Endothelial cell of umbilical vein (primary cell): ENCODE results near the gene RBM18. TPM values are rescaled to one million over a fixed set of nuclear protein-coding genes. Genes with fewer than 3 reads are reported as not detected.

Experiments used
- BruUV-seq: library from RNA; stranded (reverse); fragments of 400-500 nt; replicated peaks from 2 replicates; lab custom pipeline; 2021; lab: Mats Ljungman, UMichigan
- CTCF ChIA-PET: fragments of 300-600, 350-600 bp; sonication (Branson Sonifier 250); formaldehyde crosslinking; loops from one replicate; lab custom pipeline; 2021; ENCODE audit warnings: antibody characterized with exemption, inconsistent platforms; lab: Charles Lee
- POLR2A ChIA-PET: fragments of 300-600, 350-600 bp; sonication (Branson Sonifier 250); formaldehyde crosslinking; loops from one replicate; lab custom pipeline; 2021; ENCODE audit warnings: antibody characterized with exemption, inconsistent platforms; lab: Charles Lee
- DNase-seq: peaks from one replicate; pipeline ENCODE4 v3.0.0-alpha.2; 2011; ENCODE audit warnings: low read depth, low spot score
- FAIRE-seq: peaks from 2 replicates; lab custom pipeline; 2011; peaks lifted over from hg19 to GRCh38; lab: Jason Lieb, UNC
- H2AFZ ChIP-seq: 2 replicates; pipeline ENCODE4 v1.6.0; 2012; ENCODE audit warnings: low read depth, low read length, control low read depth, inconsistent platforms
- H3K27ac ChIP-seq: 2 replicates; pipeline ENCODE4 v1.5.1; 2011; ENCODE audit warnings: low read depth, mild to moderate bottlenecking, control low read depth, low read length, moderate library complexity; ENCODE audit not compliant: insufficient read depth
- H3K27me3 ChIP-seq, 2 experiments: 2 replicates each; pipeline versions ENCODE4 v1.6.0 to v1.6.1; 2011; ENCODE audit warnings: low read length in 2 of 2, mixed read lengths in 1 of 2; ENCODE audit not compliant: control insufficient read depth in 2 of 2, insufficient read depth in 2 of 2
- H3K36me3 ChIP-seq, 2 experiments: 2 replicates in 1 of 2; 3 replicates in 1 of 2; pipeline ENCODE4 v1.5.1; 2011; ENCODE audit warnings: low read length in 2 of 2, mild to moderate bottlenecking in 1 of 2, moderate library complexity in 1 of 2; ENCODE audit not compliant: control insufficient read depth in 2 of 2, insufficient read depth in 2 of 2; ENCODE audit errors: extremely low read depth in 1 of 2
- H3K4me1 ChIP-seq: 3 replicates; pipeline ENCODE4 v1.5.1; 2011; ENCODE audit warnings: mild to moderate bottlenecking, low read length; ENCODE audit not compliant: control insufficient read depth, insufficient read depth; ENCODE audit errors: extremely low read depth
- H3K4me2 ChIP-seq: 2 replicates; pipeline ENCODE4 v1.6.1; 2011; ENCODE audit warnings: low read length, control low read depth, mixed read lengths; ENCODE audit not compliant: insufficient read depth
- H3K4me3 ChIP-seq, 3 experiments: fragments of 200-600 bp in 1 of 3; sonication (generic), shearing (Covaris generic) in 1 of 3; replicated peaks in 1 of 3; 2 replicates each; pipeline ENCODE4 v1.5.1; 2011 to 2016; ENCODE audit warnings: control low read depth in 3 of 3, low read length in 3 of 3, mild to moderate bottlenecking in 2 of 3, inconsistent platforms in 1 of 3, low read depth in 1 of 3, moderate library complexity in 1 of 3; ENCODE audit not compliant: insufficient read depth in 1 of 3
- H3K79me2 ChIP-seq: 2 replicates; pipeline ENCODE4 v1.6.0; 2012; ENCODE audit warnings: low read length, inconsistent platforms; ENCODE audit not compliant: control insufficient read depth, insufficient read depth
- H3K9ac ChIP-seq: replicated peaks from 2 replicates; pipeline ENCODE3; 2011; ENCODE audit warnings: low read length, control low read depth; ENCODE audit not compliant: insufficient read depth; ENCODE audit errors: extremely low read depth
- H3K9me1 ChIP-seq: replicated peaks from 3 replicates; pipeline ENCODE4 v1.6.0; 2011; ENCODE audit warnings: mild to moderate bottlenecking, low read length; ENCODE audit not compliant: control insufficient read depth, insufficient read depth; ENCODE audit errors: extremely low read depth
- H3K9me3 ChIP-seq: replicated peaks from 2 replicates; pipeline ENCODE4 v1.5.1; 2012; ENCODE audit warnings: low read length, inconsistent platforms; ENCODE audit not compliant: control insufficient read depth, insufficient read depth
- H4K20me1 ChIP-seq: replicated peaks from 2 replicates; pipeline ENCODE3; 2011; ENCODE audit warnings: mild to moderate bottlenecking, low read length; ENCODE audit not compliant: control insufficient read depth, insufficient read depth; ENCODE audit errors: extremely low read depth
- EZH2 ChIP-seq: IDR thresholded peaks from 2 replicates; pipeline ENCODE4 v1.6.1; 2012; ENCODE audit warnings: borderline replicate concordance, low read depth, mild to moderate bottlenecking, moderate library complexity, low read length, inconsistent platforms; ENCODE audit not compliant: severe bottlenecking
- JUN ChIP-seq: IDR thresholded peaks from 2 replicates; pipeline ENCODE4 v1.6.1; 2011; ENCODE audit warnings: borderline replicate concordance, low read depth; ENCODE audit not compliant: insufficient read length, insufficient read depth
- MAX ChIP-seq: IDR thresholded peaks from 2 replicates; pipeline ENCODE4 v1.6.1; 2011; ENCODE audit not compliant: insufficient read depth, insufficient read length
- POLR2A ChIP-seq: IDR thresholded peaks from 2 replicates; pipeline ENCODE4 v1.6.1; 2012; ENCODE audit warnings: low read depth, mild to moderate bottlenecking, control low read depth, low read length
- dilution Hi-C: fragments of 300-500 bp; cut with MboI; formaldehyde crosslinking; loops from one replicate; pipeline ENCODE4 v1.15.0; 2019; ENCODE audit warnings: low sequenced_read_pairs; ENCODE audit not compliant: extremely low pct_ligation_motif_present
- intact Hi-C: fragments of 100-400 bp; cut with micrococcal nuclease; formaldehyde crosslinking; loops from one replicate; pipeline ENCODE4 v1.10.0; 2022
- polyA plus RNA-seq, 4 experiments: library from polyadenylated mRNA; depleted of rRNA in 3 of 4; stranded (reverse) in 3 of 4; unstranded in 1 of 4; fragments of >200 nt; gene quantifications; 2 replicates each; pipeline versions ENCODE4 v1.2.1 to v1.2.3, GENCODE V29; 2011 to 2012; ENCODE audit warnings: missing spikeins in 1 of 4
- total RNA-seq: library from RNA; stranded (reverse); gene quantifications from 2 replicates; pipeline ENCODE4 v1.2.3, GENCODE V29; 2021

The RBM18 gene
- total and polyA plus RNA-seq, 2 donors (not counting 3 experiments of a cell fraction or from before 2014, with no cell fraction given): 7.9 to 26.9 TPM

- no peaks in the 10 kb centered on the region for H4K20me1 ChIP-seq
- no peaks in the 10 kb centered on the region for H3K79me2 ChIP-seq
- ChIA-PET CTCF (no interaction called here), POLR2A (no interaction called here)
- no peak overlapping the region for H2AFZ ChIP-seq
- H3K4me3 ChIP-seq: no peak overlapping the region
- no peak for TF ChIP-seq MAX
- no peak for TF ChIP-seq POLR2A
- dilution Hi-C loops (no loop called here), intact Hi-C loops (no loop called here)
- H3K9ac ChIP-seq: no peak overlapping the region
- DNase-seq: no peak
- H3K4me2 ChIP-seq: no peak overlapping the region
- H3K4me1 ChIP-seq: no peaks in the 10 kb centered on the region
- H3K27ac ChIP-seq: no peak overlapping the region
- peaks cover 14 to 15% of the 10 kb centered on the region in 2 experiments for H3K36me3 ChIP-seq
- no peaks in the 10 kb centered on the region for H3K27me3 ChIP-seq
- no TSS peak for BruUV-seq
- no peaks in the 10 kb centered on the region for H3K9me3 ChIP-seq
- no peak for FAIRE-seq
- no peaks in the 10 kb centered on the region for H3K9me1 ChIP-seq
These were observed 29.9 kb upstream of the RBM18 start for GRCh38 chr9:122294531-122294930.

- dilution Hi-C loops: no loop called here
- peaks cover 3% of the 10 kb centered on the region for H3K4me1 ChIP-seq
- no TSS peak for BruUV-seq
- H3K9ac ChIP-seq: no peak overlapping the region
- H3K4me3 ChIP-seq: no peak overlapping the region
- no peaks in the 10 kb centered on the region for H3K9me1 ChIP-seq
- POLR2A ChIA-PET: no interaction called here
- H3K27me3 ChIP-seq: no peaks in the 10 kb centered on the region
- no peak for DNase-seq
- H2AFZ ChIP-seq: no peak overlapping the region
- no peak for TF ChIP-seq EZH2
- no peak for TF ChIP-seq JUN
- H4K20me1 ChIP-seq: no peaks in the 10 kb centered on the region
- H3K9me3 ChIP-seq: no peaks in the 10 kb centered on the region
- no peak overlapping the region for H3K27ac ChIP-seq
- intact Hi-C loops: no loop called here
- CTCF ChIA-PET: interaction anchor here (0.9 to 1.5 kb wide), 2 partner anchors 10 to 23 kb away, joined by 3 to 5 read pairs; no protein-coding TSS in a partner anchor
- H3K4me2 ChIP-seq: no peak overlapping the region
- FAIRE-seq: no peak
- H3K36me3 ChIP-seq: peaks cover 13 to 14% of the 10 kb centered on the region in 2 experiments
- no peaks in the 10 kb centered on the region for H3K79me2 ChIP-seq
These were observed 26.8 kb upstream of the RBM18 start for GRCh38 chr9:122291458-122291857.
